IgD-negative memory B cell (primary cell): ENCODE results near the gene DLG2. TPM values are rescaled to one million over a fixed set of nuclear protein-coding genes. Genes with fewer than 3 reads are reported as not detected.
A peak's percentile ranks its signal among the peaks of the same experiment; 100 is the strongest.
"Not testable (repeated sequence)": the region's sequence is repeated elsewhere in the genome, so short reads cannot be mapped to it uniquely, and the experiment has no call there.

Experiments used
- H3K27ac Mint-ChIP-seq, 3 donors: one replicate each; pipeline ENCODE4 v1.8.0; 2020 to 2022; ENCODE audit warnings: mild to moderate bottlenecking in 3 of 3, mixed read lengths in 3 of 3, moderate library complexity in 1 of 3
- H3K27me3 Mint-ChIP-seq: one replicate; pipeline ENCODE4 v1.8.0; 2021; ENCODE audit warnings: mixed read lengths
- H3K36me3 Mint-ChIP-seq: one replicate; pipeline ENCODE4 v1.8.0; 2020; ENCODE audit warnings: mild to moderate bottlenecking, mixed read lengths
- H3K4me1 Mint-ChIP-seq, 3 donors: one replicate each; pipeline ENCODE4 v1.8.0; 2020 to 2022; ENCODE audit warnings: mixed read lengths in 3 of 3, mild to moderate bottlenecking in 1 of 3
- H3K4me3 Mint-ChIP-seq, 4 donors: one replicate each; pipeline ENCODE4 v1.8.0; 2020 to 2022; ENCODE audit warnings: mild to moderate bottlenecking in 4 of 4, mixed read lengths in 4 of 4, moderate library complexity in 3 of 4
- H3K9me3 Mint-ChIP-seq, 3 donors: one replicate each; pipeline ENCODE4 v1.8.0; 2020 to 2021; ENCODE audit warnings: mixed read lengths in 3 of 3, mild to moderate bottlenecking in 1 of 3
- polyA plus RNA-seq: library from polyadenylated mRNA; unstranded; fragments of 300-500 nt; fragmentation: Illumina TruSeq; gene quantifications from one replicate; pipeline ENCODE4 v1.2.3, GENCODE V29; 2021

DLG2 gene
- polyA plus RNA-seq, 1 donor from 2014 or later: 2.0 TPM

- H3K36me3 Mint-ChIP-seq: no peaks in the 10 kb centered on the region
- no peak overlapping the region for H3K4me3 Mint-ChIP-seq
- H3K27me3 Mint-ChIP-seq: no peaks in the 10 kb centered on the region
- H3K27ac Mint-ChIP-seq: no peak overlapping the region
- H3K9me3 Mint-ChIP-seq: no peaks in the 10 kb centered on the region
- peaks cover 16 to 33% (median 32%) of the 10 kb centered on the region in 3 donors for H3K4me1 Mint-ChIP-seq
Measured at GRCh38 chr11:85656777-85657176, 29.6 kb upstream of the DLG2 start.

DNA sequence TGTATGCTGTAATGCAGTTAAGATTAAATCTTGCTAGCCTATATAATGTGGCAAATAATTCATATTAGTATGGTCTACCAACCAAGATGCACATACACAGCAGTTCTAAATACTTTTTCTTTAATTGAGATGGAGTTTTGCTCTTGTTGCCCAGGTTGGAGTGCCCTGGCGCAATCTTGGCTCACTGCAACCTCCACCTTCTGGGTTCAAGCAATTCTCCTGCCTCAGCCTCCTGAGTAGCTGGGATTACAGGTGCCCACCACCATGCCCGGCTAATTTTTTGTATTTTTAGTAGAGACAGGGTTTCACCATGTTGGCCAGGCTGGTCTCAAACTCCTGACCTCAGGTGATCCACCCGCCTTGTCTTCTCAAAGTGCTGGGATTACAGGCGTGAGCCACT lies 27.2 kb upstream of the DLG2 start:
- H3K27me3 Mint-ChIP-seq, H3K9me3 Mint-ChIP-seq, H3K36me3 Mint-ChIP-seq: not testable (repeated sequence)

DNA sequence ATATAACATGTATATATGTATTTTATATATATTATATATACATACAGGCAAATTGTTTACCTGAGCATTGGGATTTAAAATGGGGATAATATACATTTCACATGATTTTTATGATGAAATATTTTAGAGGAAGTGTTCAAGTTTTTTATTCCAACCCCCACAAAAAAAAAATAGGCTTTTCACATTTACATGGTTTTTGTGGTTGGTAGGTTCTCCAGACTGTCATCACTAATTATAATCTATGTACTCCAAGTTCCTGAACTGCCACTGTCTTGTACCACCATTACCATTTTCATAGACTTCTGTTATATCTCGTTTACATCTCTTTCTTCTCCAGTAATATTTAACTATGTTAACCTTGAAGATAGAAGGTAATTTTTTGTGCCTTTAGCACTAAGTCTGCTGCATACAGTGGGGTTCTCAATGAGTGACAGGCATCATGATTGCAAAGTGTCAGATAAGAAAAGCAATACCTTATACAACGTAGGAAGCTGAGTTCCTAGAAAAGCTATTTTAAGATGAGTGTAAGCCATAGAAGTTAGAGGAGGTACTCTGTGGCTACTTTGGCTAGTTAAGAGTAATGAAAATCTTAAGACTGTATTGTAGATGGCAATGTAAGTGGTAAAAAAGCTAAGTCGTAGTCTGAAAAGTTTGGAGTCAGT lies 25.8 kb upstream of the DLG2 start:
- H3K27me3 Mint-ChIP-seq: no peaks in the 10 kb centered on the region
- H3K36me3 Mint-ChIP-seq: peaks cover under 1% of the 10 kb centered on the region
- no peak overlapping the region for H3K27ac Mint-ChIP-seq
- H3K9me3 Mint-ChIP-seq: no peaks in the 10 kb centered on the region
- peak overlapping the region in 1 of 4 donors; percentile 19 for H3K4me3 Mint-ChIP-seq
- H3K4me1 Mint-ChIP-seq: peaks cover 10 to 27% (median 14%) of the 10 kb centered on the region in 3 donors

More for the DNA sequence above, 27.2 kb upstream of the DLG2 start:
- H3K27ac Mint-ChIP-seq, H3K4me3 Mint-ChIP-seq: not testable (repeated sequence)
- peaks cover 9 to 26% (median 18%) of the 10 kb centered on the region in 3 donors for H3K4me1 Mint-ChIP-seq

DNA sequence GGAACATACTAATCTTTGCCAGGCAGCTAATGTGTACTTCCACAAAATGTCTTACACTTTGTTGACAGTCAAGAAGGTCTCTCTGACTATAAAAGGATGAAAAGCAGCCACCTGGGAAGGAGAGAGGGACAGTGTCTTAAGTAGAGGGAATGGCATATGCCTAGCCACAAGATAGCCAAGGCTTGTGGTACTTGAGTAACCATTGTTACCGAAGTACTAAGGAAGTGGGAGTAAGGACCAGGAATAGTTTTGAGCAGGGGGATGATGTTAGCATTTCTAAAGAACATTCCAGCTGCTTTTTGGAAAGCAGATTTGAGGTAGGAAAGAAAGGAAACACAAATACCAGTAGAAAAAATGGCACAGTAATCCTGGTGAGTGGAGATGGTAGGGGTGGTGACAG lies 24.0 kb upstream of the DLG2 start:
- Mint-ChIP-seq H3K36me3 (peaks cover 1% of the 10 kb centered on the region), H3K4me1 (peaks cover 15 to 26% (median 21%) of the 10 kb centered on the region in 3 donors), H3K27me3 (no peaks in the 10 kb centered on the region), H3K4me3 (no peak overlapping the region), H3K9me3 (no peaks in the 10 kb centered on the region), H3K27ac (peak overlapping the region in 1 of 3 donors; percentile 56)

- H3K36me3 Mint-ChIP-seq: peaks cover 1% of the 10 kb centered on the region
- peak within 1 kb of the TSS; percentile 92 to 99 (median 95) for H3K4me3 Mint-ChIP-seq
- peaks cover 10 to 17% (median 15%) of the 10 kb centered on the region in 3 donors for H3K4me1 Mint-ChIP-seq
Measured at GRCh38 chr11:85647604-85648299, 20.6 kb upstream of the DLG2 start, which contains the start of gene TMEM126A. TMEM126A (plus strand) TSS chr11:85647967; CDS start chr11:85650256, 2,289 bp downstream.

DNA sequence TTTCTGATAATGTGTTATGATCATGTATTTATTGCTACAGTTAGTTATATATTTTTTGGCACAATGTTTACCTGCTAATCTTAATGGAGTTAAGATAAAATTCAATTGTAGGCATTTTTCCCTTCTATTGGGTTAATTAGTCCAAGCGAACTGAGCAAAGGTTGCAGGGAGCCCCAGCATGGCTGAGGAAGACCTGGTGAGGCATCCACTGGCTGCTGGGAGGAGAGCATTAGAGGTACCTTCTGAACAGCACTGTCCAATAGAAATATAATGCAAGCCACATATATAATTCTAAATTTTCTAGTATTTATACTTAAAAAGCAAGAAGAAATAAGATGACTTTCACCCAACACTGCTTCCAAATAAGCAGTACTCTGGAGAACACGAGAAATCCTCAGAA lies 19.9 kb upstream of the DLG2 start:
- Mint-ChIP-seq H3K27me3 (peaks cover 5% of the 10 kb centered on the region), H3K4me3 (peak overlapping the region; percentile 92 to 99 (median 95)), H3K27ac (peak overlapping the region; percentile 84 to 98 (median 98)), H3K9me3 (no peaks in the 10 kb centered on the region), H3K36me3 (peaks cover 1% of the 10 kb centered on the region), H3K4me1 (peaks cover 9 to 15% (median 14%) of the 10 kb centered on the region in 3 donors)

More at GRCh38 chr11:85647604-85648299, 20.6 kb upstream of the DLG2 start, which contains the start of gene TMEM126A:
- H3K27ac Mint-ChIP-seq: peak within 1 kb of the TSS; percentile 84 to 98 (median 98)
- no peaks in the 10 kb centered on the region for H3K9me3 Mint-ChIP-seq
- peaks cover 3% of the 10 kb centered on the region for H3K27me3 Mint-ChIP-seq

DNA sequence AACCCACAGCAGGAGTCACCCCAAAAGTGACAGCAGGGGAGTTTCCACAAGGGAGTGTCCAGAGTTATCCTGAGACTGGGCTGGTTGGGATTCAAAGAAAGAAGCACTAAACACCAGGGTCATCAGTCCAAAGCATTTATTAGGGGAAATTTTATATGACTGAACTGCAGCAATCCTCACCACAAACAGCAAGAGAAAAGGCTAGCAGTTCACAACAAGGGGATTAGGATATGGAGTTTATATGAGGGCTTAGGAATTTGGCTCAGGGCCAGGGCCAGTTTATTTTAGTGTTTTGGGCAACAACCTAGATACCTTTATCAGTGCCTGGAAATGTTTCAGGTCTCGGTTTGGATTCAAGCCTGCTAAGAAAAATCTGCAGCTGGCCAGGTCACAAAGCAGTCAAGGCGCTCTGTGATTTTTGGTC lies 16.1 kb upstream of the DLG2 start:
- Mint-ChIP-seq H3K4me1 (peaks cover 6 to 9% (median 6%) of the 10 kb centered on the region in 3 donors), H3K27ac (no peak overlapping the region), H3K27me3 (peaks cover 5% of the 10 kb centered on the region), H3K36me3 (peaks cover 7% of the 10 kb centered on the region), H3K4me3 (peak overlapping the region in 1 of 4 donors; percentile 60), H3K9me3 (no peaks in the 10 kb centered on the region)

- no peak overlapping the region for H3K4me3 Mint-ChIP-seq
- no peaks in the 10 kb centered on the region for H3K27me3 Mint-ChIP-seq
- no peak overlapping the region for H3K27ac Mint-ChIP-seq
- no peaks in the 10 kb centered on the region for H3K9me3 Mint-ChIP-seq
- H3K4me1 Mint-ChIP-seq: peaks cover 0 to 3% (median 0%) of the 10 kb centered on the region in 3 donors
- peaks cover 19% of the 10 kb centered on the region for H3K36me3 Mint-ChIP-seq
Measured at GRCh38 chr11:85634747-85635146, 7.6 kb upstream of the DLG2 start.

- Mint-ChIP-seq H3K4me1 (peaks cover 19 to 24% (median 20%) of the 10 kb centered on the region in 3 donors), H3K36me3 (peaks cover 4% of the 10 kb centered on the region), H3K27ac (peak overlapping the region; percentile 82 to 97 (median 93)), H3K4me3 (peak overlapping the region; percentile 95 to 99 (median 96)), H3K27me3 (no peaks in the 10 kb centered on the region), H3K9me3 (no peaks in the 10 kb centered on the region)
Measured at GRCh38 chr11:85628771-85629341, 1.7 kb upstream of the DLG2 start.

GRCh38 chr11:85627998-85628770 lies 1.0 kb upstream of the DLG2 start, which contains the start of gene TMEM126B:
TMEM126B (plus strand) TSS chr11:85628593; CDS start chr11:85628608, 15 bp downstream.
- H3K4me3 Mint-ChIP-seq: peak within 1 kb of the TSS; percentile 95 to 99 (median 96)
- H3K27ac Mint-ChIP-seq: peak within 1 kb of the TSS; percentile 82 to 97 (median 93)
- H3K36me3 Mint-ChIP-seq: peaks cover 2% of the 10 kb centered on the region
- H3K9me3 Mint-ChIP-seq: no peaks in the 10 kb centered on the region
- no peaks in the 10 kb centered on the region for H3K27me3 Mint-ChIP-seq
- peaks cover 19 to 23% (median 20%) of the 10 kb centered on the region in 3 donors for H3K4me1 Mint-ChIP-seq

DNA sequence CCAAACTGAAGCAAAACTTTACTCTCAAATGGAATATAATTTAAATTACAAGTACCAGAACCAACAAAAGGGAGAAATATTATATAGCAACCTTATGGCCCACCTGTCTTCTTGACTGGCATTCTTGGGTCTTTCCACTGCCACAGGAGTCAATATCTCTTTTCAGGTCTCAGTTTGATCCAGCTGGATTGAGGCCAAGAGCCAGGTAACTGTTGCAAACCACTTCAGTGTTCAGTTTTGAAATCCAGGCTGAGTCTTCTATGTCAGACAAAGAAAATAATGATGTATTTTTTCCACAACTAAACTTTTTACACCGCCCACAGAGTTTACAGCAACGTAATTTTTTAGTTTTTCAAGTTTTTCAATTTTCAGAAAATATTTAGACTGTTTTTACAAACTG lies 648 bp downstream of the DLG2 start:
- Mint-ChIP-seq H3K36me3 (peaks cover 2% of the 10 kb centered on the region), H3K27me3 (no peaks in the 10 kb centered on the region), H3K4me1 (peaks cover 19 to 23% (median 20%) of the 10 kb centered on the region in 3 donors), H3K4me3 (peak overlapping the region in 2 of 4 donors; percentile 17 to 96), H3K9me3 (no peaks in the 10 kb centered on the region), H3K27ac (peak overlapping the region in 1 of 3 donors; percentile 93)

GRCh38 chr11:85620256-85620655 lies 6.9 kb downstream of the DLG2 start:
- Mint-ChIP-seq H3K36me3 (peaks cover 2% of the 10 kb centered on the region), H3K9me3 (no peaks in the 10 kb centered on the region), H3K27ac (no peak overlapping the region), H3K4me1 (peaks cover 0 to 1% (median 0%) of the 10 kb centered on the region in 3 donors), H3K27me3 (peaks cover 1% of the 10 kb centered on the region), H3K4me3 (no peak overlapping the region)

GRCh38 chr11:85619499-85619898 lies 7.6 kb downstream of the DLG2 start:
- H3K9me3 Mint-ChIP-seq: no peaks in the 10 kb centered on the region
- H3K4me3 Mint-ChIP-seq: no peak overlapping the region
- H3K27me3 Mint-ChIP-seq: peaks cover 1% of the 10 kb centered on the region
- H3K36me3 Mint-ChIP-seq: no peaks in the 10 kb centered on the region
- H3K4me1 Mint-ChIP-seq: no peaks in the 10 kb centered on the region
- H3K27ac Mint-ChIP-seq: no peak overlapping the region

- not testable (repeated sequence) for H3K36me3 Mint-ChIP-seq, H3K9me3 Mint-ChIP-seq, H3K27me3 Mint-ChIP-seq, H3K4me3 Mint-ChIP-seq, H3K27ac Mint-ChIP-seq, H3K4me1 Mint-ChIP-seq
Measured at GRCh38 chr11:85611643-85612042, 15.5 kb downstream of the DLG2 start.
